HG02970 (cell line): ENCODE data around the gene SLC25A38.

Experiments used
- ATAC-seq: cut with Tn5 transposase; IDR thresholded peaks from one replicate; pipeline ENCODE4 v1.9.1; 2021; ENCODE audit warnings: mild to moderate bottlenecking, moderate library complexity, moderate number of reproducible peaks; ENCODE audit not compliant: unreplicated experiment, low FRiP score

Gene SLC25A38

DNA sequence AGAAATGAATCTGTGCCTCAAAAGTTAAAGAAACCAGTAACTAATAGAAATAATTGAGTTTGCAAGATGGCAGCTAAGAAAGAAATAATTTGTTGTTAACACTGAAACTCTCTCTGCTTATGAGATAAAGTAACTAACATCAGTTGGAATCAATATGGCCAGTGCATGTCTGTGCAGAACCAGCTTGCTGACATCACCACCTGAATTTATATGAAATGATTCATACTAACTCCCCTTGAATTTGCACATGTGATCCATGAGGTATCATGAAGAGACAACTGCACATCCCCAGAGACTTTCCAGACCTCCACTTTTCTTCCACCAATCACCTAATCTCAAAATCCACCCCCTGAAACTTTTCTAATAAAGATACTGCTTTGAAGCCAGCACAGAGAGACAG is 10.3 kb upstream of the SLC25A38 start:
- ATAC-seq: no peak

DNA sequence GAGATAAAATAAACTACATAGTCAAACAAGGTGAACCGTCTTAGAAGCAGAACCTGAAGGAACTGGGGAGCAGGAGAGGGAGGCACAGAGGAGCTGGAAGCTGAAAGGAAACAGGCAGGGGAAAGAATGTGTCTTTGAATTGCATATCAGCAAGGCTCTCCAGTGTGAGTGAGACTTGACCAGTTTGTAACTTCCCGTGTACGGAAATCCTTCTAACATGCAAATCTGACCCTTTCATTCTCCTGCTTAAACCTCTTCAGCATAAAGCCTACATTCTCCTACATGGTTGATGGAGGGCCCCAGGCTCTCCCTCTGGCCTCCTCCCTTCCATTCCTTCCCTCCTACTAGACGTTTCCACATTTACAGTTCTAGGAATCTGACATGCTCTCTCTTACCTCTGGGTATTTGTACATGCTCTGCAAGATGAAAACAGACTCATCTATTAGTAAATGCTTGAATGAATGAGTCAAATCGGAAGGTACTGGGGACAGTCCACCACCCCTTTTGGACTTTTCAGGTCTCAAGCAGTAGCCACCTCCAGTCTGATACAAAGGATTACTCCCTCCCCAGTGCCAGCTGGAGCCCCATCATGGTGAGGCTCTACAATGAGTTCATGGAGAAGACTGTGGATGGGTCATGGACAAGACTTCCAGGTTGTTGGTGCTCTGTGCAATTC is 6.1 kb upstream of the SLC25A38 start:
- ATAC-seq: no peak

DNA sequence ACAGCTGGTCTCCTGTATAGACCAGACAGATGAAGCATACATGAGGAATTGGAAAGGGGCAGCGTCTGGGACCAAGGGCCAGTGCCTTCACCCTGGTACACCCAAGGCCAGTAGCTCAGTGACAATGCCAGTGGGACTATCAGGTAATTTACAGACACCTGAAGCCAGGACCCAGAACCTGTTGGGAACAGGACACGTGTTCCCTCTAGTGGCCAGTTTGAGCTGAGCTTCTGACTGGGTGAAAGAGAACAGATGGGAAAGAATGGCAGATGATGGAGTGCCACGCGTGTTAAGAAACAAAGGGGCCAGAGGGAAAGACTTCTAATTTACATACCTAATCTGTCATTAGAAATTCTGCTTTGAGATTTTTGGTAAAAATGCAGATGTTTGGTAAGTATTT is 5.1 kb upstream of the SLC25A38 start:
- ATAC-seq: no peak

DNA sequence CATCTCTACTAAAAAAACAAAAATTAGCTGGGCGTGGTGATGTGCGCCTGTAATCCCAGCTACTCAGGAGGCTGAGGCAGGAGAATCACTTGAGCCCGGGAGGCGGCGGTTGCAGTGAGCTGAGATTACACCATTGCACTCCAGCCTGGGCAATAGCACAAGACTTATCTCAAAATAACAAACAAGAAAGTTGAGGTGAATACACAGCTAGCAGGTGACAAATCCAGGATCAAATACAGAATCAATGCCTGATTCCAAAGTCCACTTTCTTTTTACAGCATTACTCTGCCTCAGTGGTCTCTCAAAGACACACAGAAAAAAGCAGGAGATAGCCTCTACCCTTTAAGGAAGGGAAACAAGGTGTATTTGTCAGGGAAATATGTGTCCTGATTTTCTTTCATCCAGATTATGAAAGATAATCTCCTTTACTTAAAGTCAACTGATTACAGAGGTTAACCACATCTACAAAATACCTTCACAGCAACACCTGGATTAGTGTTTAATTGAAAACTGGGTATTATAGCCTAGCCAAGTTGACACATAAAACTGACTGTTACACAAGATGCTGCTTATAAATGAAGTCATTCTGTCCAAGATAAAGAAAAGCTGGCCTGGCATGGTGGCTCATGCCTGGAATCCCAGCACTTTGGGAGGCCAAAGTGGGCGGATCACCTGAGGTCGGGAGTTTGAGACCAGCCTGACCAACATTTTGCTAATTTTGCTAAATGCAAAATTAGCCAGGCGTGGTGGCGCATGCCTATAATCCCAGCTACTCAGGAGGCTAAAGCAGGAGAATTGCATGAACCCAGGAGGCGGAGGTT is 4.0 kb upstream of the SLC25A38 start:
- no peak for ATAC-seq

DNA sequence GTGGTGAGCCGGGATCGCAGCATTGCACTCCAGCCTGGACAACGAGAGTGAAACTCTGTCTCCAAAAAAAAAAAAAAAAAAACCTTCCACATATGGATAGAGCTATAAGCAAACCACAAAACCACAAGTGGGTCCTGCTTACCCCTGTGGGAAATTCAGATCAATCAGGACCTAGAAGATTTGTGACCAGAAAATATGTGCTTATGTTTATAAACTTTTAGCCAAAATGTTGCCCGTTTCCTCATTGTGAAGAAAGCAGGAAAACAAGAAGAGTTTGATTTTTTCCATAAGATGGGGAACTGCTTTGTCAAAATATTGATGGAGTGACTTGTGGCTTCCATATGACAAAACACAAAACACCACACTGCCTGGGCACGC is 3.4 kb upstream of the SLC25A38 start:
- ATAC-seq: no peak

DNA sequence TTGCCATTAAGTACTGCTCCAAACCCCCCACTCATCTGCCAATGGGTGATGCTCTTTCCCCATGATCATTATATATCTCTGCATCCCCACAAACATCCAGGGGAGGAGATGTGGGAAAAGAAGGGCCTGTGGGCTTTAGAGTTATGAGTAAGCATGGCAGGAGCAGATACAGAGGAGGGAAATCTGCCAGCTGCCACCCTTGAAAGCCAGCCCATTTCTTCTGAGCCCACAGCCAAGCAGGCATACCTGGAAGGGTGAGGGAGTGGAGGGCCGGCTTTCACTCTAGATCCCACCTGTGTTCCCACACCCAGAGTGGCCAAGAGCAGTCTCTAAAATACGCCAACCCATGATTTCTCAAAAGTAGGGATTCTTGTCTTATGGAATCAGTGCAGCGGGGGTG is 1.7 kb upstream of the SLC25A38 start:
- ATAC-seq: no peak

DNA sequence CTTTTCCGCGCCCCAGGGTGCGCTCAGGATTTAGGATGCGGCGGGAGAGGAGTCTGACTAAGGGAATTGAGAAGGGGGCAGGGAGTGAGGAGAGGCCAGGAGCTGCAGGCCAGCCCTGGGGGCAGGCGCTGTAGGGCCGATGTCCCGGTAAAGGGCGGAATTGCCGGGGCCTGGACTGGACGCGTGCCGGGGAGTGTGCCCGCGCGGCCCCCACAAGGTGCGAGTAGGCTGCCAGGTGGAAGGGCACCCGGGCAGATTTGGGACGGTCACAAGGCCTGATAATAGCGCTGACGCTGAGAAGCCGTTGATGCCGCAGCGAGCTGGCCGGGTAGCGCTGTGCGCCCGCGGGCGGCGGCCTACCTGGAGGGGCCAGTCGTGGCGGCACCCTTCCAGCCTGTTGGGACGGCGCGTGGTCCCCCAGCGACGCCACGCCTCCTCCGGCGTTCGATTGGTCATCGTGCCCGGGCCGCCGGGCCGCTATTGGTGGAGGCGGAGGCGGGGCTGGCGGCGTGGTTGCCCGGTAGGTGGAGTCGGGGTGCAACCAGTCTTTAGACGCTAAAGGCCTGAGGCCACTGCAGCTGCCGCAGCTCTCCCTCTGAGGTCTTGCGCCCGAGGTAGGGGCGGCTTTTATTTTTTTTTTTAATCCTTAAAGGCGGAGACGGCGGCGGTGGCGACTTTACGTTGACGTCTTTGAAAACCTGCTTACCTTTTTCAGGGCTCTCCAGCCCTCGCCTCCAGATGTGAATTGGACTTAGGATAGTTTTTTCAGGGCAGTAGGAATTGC is 903 bp downstream of the SLC25A38 start:
- ATAC-seq: peak; percentile 80

DNA sequence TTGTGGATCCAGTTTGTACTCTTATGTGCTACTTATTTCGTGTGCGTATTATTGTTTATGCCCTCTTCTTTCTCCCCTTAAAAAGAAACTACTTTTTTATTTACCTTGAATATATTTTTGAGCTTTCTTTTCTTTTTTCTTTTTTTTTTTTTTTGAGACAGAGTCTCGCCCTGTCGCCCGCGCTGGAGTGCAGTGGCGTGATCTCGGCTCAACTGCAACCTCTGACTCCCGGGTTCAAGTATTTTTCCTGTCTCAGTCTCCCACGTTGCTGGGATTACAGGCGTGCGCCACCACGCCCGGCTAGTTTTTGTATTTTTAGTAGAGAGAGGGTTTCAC is 1.5 kb downstream of the SLC25A38 start:
- ATAC-seq: no peak

DNA sequence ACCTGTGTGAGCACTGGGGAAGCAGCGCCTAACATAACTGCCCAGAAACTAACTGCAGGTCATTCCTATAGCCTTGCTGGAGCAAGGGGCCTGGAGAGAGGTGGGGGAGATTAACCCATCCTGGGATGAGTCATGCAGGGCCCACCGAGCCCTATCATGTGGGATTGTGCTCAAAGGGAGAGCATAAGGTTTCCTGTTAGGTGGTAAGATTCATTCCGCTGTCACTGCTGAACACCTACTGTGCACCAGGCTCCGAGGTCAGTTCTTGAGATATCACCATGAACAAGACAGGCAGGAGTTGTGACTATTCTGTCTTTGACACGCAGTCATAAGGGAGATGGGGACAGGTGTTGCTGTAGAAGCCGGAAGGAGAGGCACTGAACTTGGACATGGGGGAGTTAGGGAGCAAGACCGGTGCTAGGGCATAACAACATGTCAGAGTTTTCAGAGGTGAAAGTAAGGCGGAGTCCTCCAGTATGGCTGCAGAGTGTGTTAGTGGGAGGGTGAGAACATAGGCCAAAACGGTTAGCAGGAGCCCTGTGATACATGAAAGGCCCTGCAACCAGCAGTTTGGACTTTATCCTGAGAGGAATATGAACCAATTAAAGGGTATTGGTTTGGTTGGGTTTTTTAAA is 2.4 kb downstream of the SLC25A38 start:
- no peak for ATAC-seq

DNA sequence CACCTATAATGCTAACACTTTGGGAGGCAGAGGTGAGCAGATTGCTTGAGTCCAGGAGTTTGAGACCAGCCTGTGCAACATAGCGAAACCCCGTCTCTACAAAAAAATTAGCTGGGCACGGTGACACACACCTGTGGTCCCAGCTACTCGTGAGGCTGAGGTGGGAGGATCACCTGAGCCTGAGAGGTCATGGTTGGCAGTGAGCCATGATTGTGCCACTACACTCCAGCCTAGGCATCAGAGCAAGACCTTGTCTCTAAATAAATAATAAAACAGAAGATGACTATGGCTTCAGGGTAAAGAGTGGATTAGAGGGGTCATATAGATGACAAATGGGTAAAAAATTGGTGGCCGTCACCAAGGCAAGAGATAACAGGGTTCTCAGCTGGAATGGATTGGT is 3.1 kb downstream of the SLC25A38 start:
- no peak for ATAC-seq

DNA sequence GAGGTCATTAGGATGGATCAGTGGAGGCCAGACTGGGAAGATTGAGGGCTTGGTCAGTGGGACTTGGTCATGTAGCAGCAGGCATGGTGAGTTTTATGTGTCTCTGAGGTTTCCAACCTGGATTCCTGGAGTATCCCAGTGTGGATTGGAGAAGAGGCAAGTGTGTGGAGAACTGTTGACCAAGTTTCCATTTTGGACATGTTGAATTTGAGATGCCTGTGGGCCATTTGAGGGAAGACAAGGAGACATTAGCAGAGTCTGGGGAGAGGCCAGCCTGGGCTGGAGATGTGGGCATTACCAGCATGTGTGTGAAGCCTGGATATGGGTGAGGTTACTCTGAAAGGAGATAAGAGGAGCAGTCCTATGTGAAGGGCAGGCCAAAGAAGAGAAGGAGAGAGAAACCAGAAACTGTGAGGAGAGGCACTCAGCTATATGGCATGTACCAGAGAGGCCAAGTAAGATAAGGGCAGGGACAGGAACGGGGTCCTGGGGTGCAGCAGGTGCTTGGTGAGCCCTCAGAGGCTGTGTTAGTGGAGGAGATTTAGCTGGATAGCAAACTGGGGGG is 4.3 kb downstream of the SLC25A38 start:
- no peak for ATAC-seq

DNA sequence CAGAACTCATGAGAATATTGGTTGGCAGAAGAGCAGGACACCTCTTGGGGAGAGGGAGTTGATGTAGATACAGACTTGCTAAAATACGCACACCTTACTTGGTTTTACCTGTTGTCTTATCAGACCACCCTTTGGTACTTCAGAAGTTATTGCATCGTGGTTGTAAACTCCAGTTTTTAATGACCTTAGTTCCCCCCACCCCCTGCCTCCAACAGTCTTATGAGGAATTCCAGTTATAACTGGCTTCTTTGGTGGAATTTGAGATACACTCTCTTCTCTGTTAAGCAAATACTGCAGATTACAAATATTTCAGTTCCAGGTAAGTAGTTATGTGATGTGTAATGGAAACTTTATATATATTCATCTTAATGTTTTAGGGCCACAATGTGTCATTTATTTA is 5.0 kb downstream of the SLC25A38 start:
- no peak for ATAC-seq

DNA sequence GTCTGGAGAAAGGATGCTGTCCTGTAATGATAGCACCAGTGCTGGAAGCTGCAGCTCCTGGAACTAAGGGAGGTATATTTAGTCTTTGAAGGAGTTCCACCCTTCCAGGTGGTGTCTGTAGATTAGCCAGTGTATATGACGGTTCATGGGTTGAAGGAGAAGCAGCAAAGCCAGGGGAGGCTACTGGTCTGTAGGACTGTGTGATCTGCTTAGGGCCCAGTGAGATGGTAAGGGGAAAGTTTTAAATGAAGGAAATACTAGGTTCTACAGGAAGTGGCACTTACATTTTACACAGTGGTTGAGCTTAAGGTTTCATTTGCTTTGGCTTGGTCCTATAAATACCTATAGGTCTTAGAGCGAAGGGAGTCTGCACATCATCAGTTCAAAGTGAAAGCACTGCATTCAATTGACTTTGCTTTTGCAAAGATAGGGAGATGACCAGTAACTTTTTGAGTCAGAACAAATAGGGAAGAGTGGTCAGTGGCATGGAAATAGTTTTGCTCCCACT is 5.6 kb downstream of the SLC25A38 start:
- peak; percentile 52 for ATAC-seq

DNA sequence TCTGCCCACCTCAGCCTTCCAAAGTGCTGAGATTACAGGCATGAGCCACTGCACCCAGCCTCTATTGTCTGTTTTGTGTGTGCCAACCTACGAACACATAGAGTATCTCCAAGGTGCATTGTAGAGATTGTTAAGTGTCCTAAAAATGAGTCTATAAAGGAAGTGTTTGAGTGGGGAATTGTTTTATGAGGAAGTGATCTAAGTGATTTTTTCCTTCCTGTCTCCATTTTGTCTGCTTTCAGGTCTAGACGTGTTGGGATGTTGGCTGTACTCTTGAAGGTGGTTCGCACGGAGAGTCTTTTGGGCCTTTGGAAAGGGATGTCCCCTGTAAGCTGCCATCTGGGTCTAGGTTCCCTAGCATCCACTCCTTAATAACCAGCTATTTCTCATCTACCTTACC is 7.0 kb downstream of the SLC25A38 start:
- no peak for ATAC-seq

DNA sequence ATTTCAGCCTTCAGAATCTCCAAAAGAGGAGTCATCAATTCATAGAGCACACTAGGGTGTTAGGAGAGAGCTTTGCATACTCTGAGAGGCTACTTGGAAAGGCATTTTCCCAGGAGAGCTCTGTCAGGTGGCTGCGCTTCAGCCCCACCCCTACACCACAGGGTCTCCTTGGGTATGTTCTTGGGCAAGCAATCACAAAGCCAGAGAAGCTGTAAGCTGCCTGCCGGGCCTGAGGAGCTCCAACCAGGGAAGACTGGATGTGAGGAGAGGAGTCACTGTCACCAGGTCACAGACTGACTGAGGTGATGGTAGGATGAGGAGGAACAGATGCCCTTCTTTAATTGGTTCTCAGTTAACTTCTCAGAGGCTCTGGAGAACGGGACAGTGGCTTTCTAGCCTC is 13.5 kb downstream of the SLC25A38 start:
- no peak for ATAC-seq

DNA sequence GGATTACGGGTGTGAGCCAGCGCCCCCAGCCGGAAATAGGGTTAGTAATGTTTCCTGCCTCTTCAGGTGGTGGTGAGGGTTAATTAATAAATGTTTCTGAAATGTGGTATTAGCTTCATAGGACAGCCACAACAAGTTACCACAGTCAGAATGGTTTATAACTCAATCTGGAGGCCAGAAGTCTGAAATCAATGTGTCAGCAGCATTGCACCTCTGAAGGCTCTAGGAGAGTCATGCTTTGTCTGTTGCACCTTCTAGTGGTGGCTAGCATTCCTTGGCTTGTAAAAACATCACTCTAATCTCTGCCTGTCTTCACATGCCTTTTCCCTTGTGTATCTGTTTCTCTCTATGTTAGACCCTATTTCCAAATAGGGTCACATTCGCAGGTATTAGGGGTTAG is 15.5 kb downstream of the SLC25A38 start:
- ATAC-seq: no peak

DNA sequence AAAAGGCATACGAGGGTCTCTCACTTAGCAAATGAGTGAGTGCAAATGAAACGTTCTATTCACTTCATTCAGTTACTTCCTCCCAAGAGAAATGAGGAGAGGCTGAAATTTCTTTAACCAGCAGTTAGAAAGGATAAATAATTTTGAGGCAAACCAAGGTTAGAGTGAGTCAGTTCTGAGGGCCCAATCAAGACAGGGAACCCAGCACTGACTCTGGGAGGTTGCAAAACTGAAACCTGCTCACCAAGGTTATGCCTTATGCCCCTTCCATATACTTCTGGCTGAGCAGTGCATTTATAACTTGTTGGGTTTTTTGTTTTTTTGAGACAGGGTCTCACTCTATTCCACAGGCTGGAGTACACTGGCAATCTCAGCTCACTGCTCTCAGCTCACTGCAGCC is 18.8 kb downstream of the SLC25A38 start:
- no peak for ATAC-seq

DNA sequence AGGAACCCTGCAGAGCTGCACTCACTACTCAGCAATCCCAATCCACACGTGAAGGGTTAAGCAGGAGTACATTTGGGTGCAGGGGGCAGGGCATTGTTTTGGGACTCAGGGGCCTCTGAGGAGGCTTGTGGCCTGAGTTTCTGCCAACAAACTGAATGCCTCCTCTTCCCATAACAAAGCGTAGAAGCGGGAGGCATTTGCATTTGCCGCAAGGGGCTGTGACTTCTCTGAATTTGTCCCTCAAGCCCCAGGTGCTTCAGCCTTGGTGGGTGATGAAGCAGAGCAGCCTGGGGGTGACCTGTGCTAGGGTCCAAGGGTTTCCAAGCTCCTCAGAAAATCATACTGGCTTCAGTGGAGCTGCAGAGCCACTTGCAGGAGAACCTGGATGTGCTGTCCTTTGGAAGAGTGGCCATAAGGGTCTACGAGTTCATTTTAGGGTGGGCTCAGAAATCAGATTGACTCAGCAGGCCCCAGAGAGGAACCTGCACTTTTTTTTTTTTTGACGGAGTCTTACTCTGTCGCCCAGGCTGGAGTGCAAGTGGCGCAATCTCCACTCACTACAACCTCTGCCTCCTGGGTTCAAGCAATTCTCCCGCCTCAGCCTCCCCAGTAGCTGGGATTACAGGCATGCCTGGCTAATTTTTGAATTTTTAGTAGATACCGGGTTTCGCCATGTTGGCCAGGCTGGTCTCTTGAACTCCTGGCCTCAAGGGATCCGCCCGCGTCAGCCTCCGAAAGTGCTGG is 21.9 kb downstream of the SLC25A38 start:
- no peak for ATAC-seq

DNA sequence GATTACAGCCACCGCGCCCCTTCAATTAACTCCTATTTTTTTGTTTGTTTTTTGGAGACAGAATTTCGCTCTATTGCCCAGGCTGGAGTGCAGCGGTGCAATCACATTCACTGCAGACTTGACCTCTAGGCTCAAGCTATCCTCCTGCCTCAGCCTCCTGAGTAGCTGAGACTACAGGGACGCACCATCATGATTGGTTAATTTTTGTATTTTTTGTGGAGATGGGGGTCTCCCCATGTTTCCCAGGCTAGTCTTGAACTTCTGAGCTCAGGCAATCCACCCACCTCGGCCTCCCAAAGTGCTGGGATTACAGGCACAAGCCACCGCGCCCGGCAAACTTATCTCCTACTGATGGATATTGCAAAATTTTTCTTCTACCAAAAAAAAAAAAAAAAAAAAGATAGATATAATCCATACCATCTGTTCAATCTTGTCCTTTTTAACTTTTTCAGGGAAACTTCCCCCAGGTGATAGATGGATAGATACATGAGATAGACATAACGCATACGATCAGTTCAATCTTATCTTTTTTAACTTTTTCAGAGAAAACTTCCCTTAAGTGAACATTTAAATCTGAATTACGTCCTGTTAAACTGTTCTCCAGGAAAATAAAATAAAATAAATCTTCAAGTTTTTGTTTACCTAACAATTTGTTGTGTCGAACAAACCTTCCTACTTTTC is 22.7 kb downstream of the SLC25A38 start:
- no peak for ATAC-seq
